ENCODE data around the gene AGPAT4. TPM values are rescaled to one million over a fixed set of nuclear protein-coding genes. Genes with fewer than 3 reads are reported as not detected.

AGPAT4 gene
- total RNA-seq, 1 experiment from 2014 or later: 22.0 TPM

GRCh38 chr6:161301338-161301737 is 27.5 kb upstream of the AGPAT4 start:
- H3K27me3 ChIP-seq (ENCODE audit: insufficient read depth, low read length): no peaks in the 10 kb centered on the region
- Mint-ChIP-seq H3K9me3 (peaks cover 21 to 22% of the 10 kb centered on the region in 2 experiments), H3K4me3 (no peak overlapping the region), H3K27me3 (ENCODE audit: low read depth) (peaks cover 2% of the 10 kb centered on the region; the same call in 1 of the 2 replicates), H3K36me3 (ENCODE audit: insufficient read depth in 1 of 3, low read depth in 3 of 3) (peaks cover 12 to 26% (median 12%) of the 10 kb centered on the region in 3 experiments), H3K27ac (no peak overlapping the region), H3K4me1 (peaks cover 19 to 22% of the 10 kb centered on the region in 2 experiments)
- TF ChIP-seq, protein P1, sequence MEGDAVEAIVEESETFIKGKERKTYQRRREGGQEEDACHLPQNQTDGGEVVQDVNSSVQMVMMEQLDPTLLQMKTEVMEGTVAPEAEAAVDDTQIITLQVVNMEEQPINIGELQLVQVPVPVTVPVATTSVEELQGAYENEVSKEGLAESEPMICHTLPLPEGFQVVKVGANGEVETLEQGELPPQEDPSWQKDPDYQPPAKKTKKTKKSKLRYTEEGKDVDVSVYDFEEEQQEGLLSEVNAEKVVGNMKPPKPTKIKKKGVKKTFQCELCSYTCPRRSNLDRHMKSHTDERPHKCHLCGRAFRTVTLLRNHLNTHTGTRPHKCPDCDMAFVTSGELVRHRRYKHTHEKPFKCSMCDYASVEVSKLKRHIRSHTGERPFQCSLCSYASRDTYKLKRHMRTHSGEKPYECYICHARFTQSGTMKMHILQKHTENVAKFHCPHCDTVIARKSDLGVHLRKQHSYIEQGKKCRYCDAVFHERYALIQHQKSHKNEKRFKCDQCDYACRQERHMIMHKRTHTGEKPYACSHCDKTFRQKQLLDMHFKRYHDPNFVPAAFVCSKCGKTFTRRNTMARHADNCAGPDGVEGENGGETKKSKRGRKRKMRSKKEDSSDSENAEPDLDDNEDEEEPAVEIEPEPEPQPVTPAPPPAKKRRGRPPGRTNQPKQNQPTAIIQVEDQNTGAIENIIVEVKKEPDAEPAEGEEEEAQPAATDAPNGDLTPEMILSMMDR (conservative IDR thresholded peaks at IDR 0.05): no peak
- H3K79me2 ChIP-seq (ENCODE audit: insufficient read depth, low read length): no peaks in the 10 kb centered on the region
- H4K8ac ChIP-seq (replicated peaks; ENCODE audit: insufficient read length, low read depth, low read length): no peak overlapping the region
- H3K27ac ChIP-seq (ENCODE audit: insufficient read length, low read depth, low read length): no peak overlapping the region
- H2BK120ac ChIP-seq (ENCODE audit: low read depth, low read length, poor library complexity, severe bottlenecking): no peak overlapping the region
- no peak overlapping the region for H3K14ac ChIP-seq (ENCODE audit: insufficient read depth, low read length)
- H2BK12ac ChIP-seq (ENCODE audit: insufficient read length, low read depth, low read length): no peak overlapping the region
- no peak overlapping the region for H3T11ph ChIP-seq (ENCODE audit: low read length)
- H3K9me3 ChIP-seq (ENCODE audit: control insufficient read depth, low read depth, low read length): no peaks in the 10 kb centered on the region
- no peak overlapping the region for H4K91ac ChIP-seq (ENCODE audit: insufficient read length, low read depth, low read length)
- no peak overlapping the region for H2BK15ac ChIP-seq (ENCODE audit: low read depth, low read length)
- H4K5ac ChIP-seq (ENCODE audit: insufficient read length, low read depth, low read length): no peak overlapping the region
- no peak overlapping the region for H3K9ac ChIP-seq (ENCODE audit: extremely low read depth, insufficient read length, low read length)
- no peak overlapping the region for H3K18ac ChIP-seq (ENCODE audit: insufficient read length, low read depth, low read length)
- no peak overlapping the region for H2BK5ac ChIP-seq (ENCODE audit: insufficient read length, low read length)
- H3K56ac ChIP-seq (ENCODE audit: insufficient read length, low read depth, low read length): no peak overlapping the region
- no peak for DNase-seq
- no peaks in the 10 kb centered on the region for H3K4me1 ChIP-seq (ENCODE audit: insufficient read depth, low read length)
- H2BK20ac ChIP-seq (ENCODE audit: low read depth, low read length, poor library complexity, severe bottlenecking): no peak overlapping the region
- no peak overlapping the region for H2AFZ ChIP-seq (ENCODE audit: low read length)
- no peaks in the 10 kb centered on the region for H3K23me2 ChIP-seq (ENCODE audit: insufficient read length, low read depth, low read length, poor library complexity, severe bottlenecking)
- H2AK5ac ChIP-seq (ENCODE audit: insufficient read length, low read length): no peak overlapping the region
- H3K79me1 ChIP-seq (ENCODE audit: insufficient read depth, low read depth, low read length, poor library complexity, severe bottlenecking): no peaks in the 10 kb centered on the region
- no peaks in the 10 kb centered on the region for H4K20me1 ChIP-seq (ENCODE audit: control insufficient read depth, insufficient read depth, insufficient read length)
- H3K23ac ChIP-seq (ENCODE audit: insufficient read length, low read depth, low read length): no peak overlapping the region
- H3K4ac ChIP-seq (ENCODE audit: low read depth, low read length): no peak overlapping the region
- WGBS (ENCODE audit: extremely low coverage, insufficient read length, low lambda C conversion rate): no CpG with 5 or more reads among the region's 2 CpGs
- no peak overlapping the region for H3K4me2 ChIP-seq (ENCODE audit: insufficient read depth, insufficient read length, low read length)
